Measurements from ENCODE around the gene KCNIP4. TPM values are rescaled to one million over a fixed set of nuclear protein-coding genes. Genes with fewer than 3 reads are reported as not detected.

The KCNIP4 gene
- total and polyA plus RNA-seq, 2 experiments from 2014 or later = 0.14 to 0.63 TPM

GRCh38 chr4:21385706-21386105, 562.9 kb downstream of the KCNIP4 start:
- Histone ChIP-seq H3K27me3 (ENCODE audit: insufficient read depth) (no peaks in the 10 kb centered on the region), H3K4me2 (no peak overlapping the region), H3K79me2 (replicated peaks; ENCODE audit: insufficient read depth) (no peaks in the 10 kb centered on the region), H3K36me3 (ENCODE audit: insufficient read depth) (no peaks in the 10 kb centered on the region), H4K20me1 (replicated peaks; ENCODE audit: insufficient read depth) (no peaks in the 10 kb centered on the region), H3K4me1 (ENCODE audit: insufficient read depth) (no peaks in the 10 kb centered on the region), H3K9me2 (ENCODE audit: insufficient read depth) (no peaks in the 10 kb centered on the region), H2AFZ (no peak overlapping the region), H3F3A (replicated peaks; ENCODE audit: low read depth) (no peaks in the 10 kb centered on the region), H3K4me3 (no peak overlapping the region), H3K27ac (ENCODE audit: low read depth) (no peak overlapping the region)
- Mint-ChIP-seq H3K36me3 (ENCODE audit: low read depth) (no peaks in the 10 kb centered on the region), H3K27me3 (ENCODE audit: insufficient read depth, low read depth, poor library complexity) (no peaks in the 10 kb centered on the region), H3K9me3 (no peaks in the 10 kb centered on the region), H3K4me1 (no peaks in the 10 kb centered on the region), H3K4me3 (no peak overlapping the region), H3K27ac (no peak overlapping the region)
- TF ChIP-seq ZNF462 (CRISPR knock-in tag; IDR thresholded peaks at IDR 0.05) (no peak), ZNF331 (CRISPR knock-in tag; IDR thresholded peaks at IDR 0.05; ENCODE audit: low read depth) (no peak), CTCF (conservative IDR thresholded peaks at IDR 0.05; ENCODE audit: low read depth in 2 of 2) (no peak), EZH2phosphoT487 (IDR thresholded peaks at IDR 0.05; ENCODE audit: unreplicated experiment) (no peak), STAT1 (IDR thresholded peaks at IDR 0.05; ENCODE audit: unreplicated experiment) (no peak), ZNF114 (CRISPR knock-in tag; IDR thresholded peaks at IDR 0.05) (no peak)
- ATAC-seq (no peak), DNase-seq (ENCODE audit: low spot score) (no peak)
